Skin epidermis (tissue), 12 donors: ENCODE measurements around the gene GSDME.
"Not testable (repeated sequence)": the region's sequence is repeated elsewhere in the genome, so short reads cannot be mapped to it uniquely, and the experiment has no call there.

ENCODE experiments used
- H3K27ac ChIP-seq, 21 experiments: fragments of 200-600 bp; sonication (generic) in 11 of 21; one replicate each; pipeline ENCODE4 v1.5.0; 2020; ENCODE audit warnings: mild to moderate bottlenecking in 3 of 21, inconsistent platforms in 2 of 21, moderate library complexity in 2 of 21
- H3K4me3 ChIP-seq, 7 experiments: fragments of 200-600 bp; sonication (generic) in 2 of 7; one replicate each; pipeline ENCODE4 v1.5.0; 2020; ENCODE audit warnings: inconsistent platforms in 2 of 7, mild to moderate bottlenecking in 2 of 7, moderate library complexity in 1 of 7

Gene GSDME

GRCh38 chr7:24757353-24758275 lies at the start of gene GSDME:
GSDME (minus strand) TSS chr7:24757464; CDS start chr7:24749774, 7,690 bp downstream.
- peak within 1 kb of the TSS; percentile 45 to 75 (median 61) for H3K4me3 ChIP-seq
- peak within 1 kb of the TSS in 20 of 21 experiments; percentile 27 to 90 (median 72) for H3K27ac ChIP-seq

GRCh38 chr7:24802300-24802699 lies 45.0 kb upstream of the GSDME start:
- no peak overlapping the region for H3K27ac ChIP-seq
- no peak overlapping the region for H3K4me3 ChIP-seq

- Histone ChIP-seq H3K4me3 (no peak overlapping the region), H3K27ac (no peak overlapping the region)
These were observed 44.6 kb upstream of the GSDME start for GRCh38 chr7:24801883-24802282.

- no peak overlapping the region for H3K4me3 ChIP-seq
- H3K27ac ChIP-seq = no peak overlapping the region
These were observed 43.4 kb upstream of the GSDME start for GRCh38 chr7:24800667-24801066.

- H3K27ac ChIP-seq = no peak overlapping the region
These were observed 42.8 kb upstream of the GSDME start for GRCh38 chr7:24800073-24800472.

GRCh38 chr7:24799506-24799905 lies 42.2 kb upstream of the GSDME start:
- no peak overlapping the region for H3K27ac ChIP-seq
- H3K4me3 ChIP-seq = no peak overlapping the region

More at GRCh38 chr7:24800073-24800472, 42.8 kb upstream of the GSDME start:
- no peak overlapping the region for H3K4me3 ChIP-seq

- H3K27ac ChIP-seq = no peak overlapping the region
- H3K4me3 ChIP-seq = no peak overlapping the region
These were observed 41.0 kb upstream of the GSDME start for GRCh38 chr7:24798261-24798660.

GRCh38 chr7:24797270-24797669 lies 40.0 kb upstream of the GSDME start:
- Histone ChIP-seq H3K4me3 (no peak overlapping the region), H3K27ac (no peak overlapping the region)

- Histone ChIP-seq H3K4me3 (no peak overlapping the region), H3K27ac (no peak overlapping the region)
These were observed 38.1 kb upstream of the GSDME start for GRCh38 chr7:24795407-24795767.

GRCh38 chr7:24794751-24795406 lies 37.6 kb upstream of the GSDME start:
- H3K27ac ChIP-seq, H3K4me3 ChIP-seq: not testable (repeated sequence)

- H3K4me3 ChIP-seq = no peak overlapping the region
- H3K27ac ChIP-seq = no peak overlapping the region
These were observed 36.9 kb upstream of the GSDME start for GRCh38 chr7:24793982-24794648.

- Histone ChIP-seq H3K27ac (no peak overlapping the region), H3K4me3 (no peak overlapping the region)
These were observed 31.8 kb upstream of the GSDME start for GRCh38 chr7:24788961-24789576.

GRCh38 chr7:24788075-24788474 lies 30.8 kb upstream of the GSDME start:
- no peak overlapping the region for H3K4me3 ChIP-seq
- H3K27ac ChIP-seq = peak overlapping the region in 1 of 21 experiments; percentile 26

GRCh38 chr7:24786941-24787340 lies 29.7 kb upstream of the GSDME start:
- H3K4me3 ChIP-seq = no peak overlapping the region
- H3K27ac ChIP-seq = peak overlapping the region in 7 of 21 experiments; percentile 26 to 69 (median 40)

- Histone ChIP-seq H3K27ac (peak overlapping the region in 4 of 21 experiments; percentile 26 to 69 (median 47)), H3K4me3 (no peak overlapping the region)
These were observed 29.0 kb upstream of the GSDME start for GRCh38 chr7:24786306-24786705.

- no peak overlapping the region for H3K4me3 ChIP-seq
- no peak overlapping the region for H3K27ac ChIP-seq
These were observed 27.0 kb upstream of the GSDME start for GRCh38 chr7:24784277-24784676.

GRCh38 chr7:24783698-24784097 lies 26.4 kb upstream of the GSDME start:
- Histone ChIP-seq H3K4me3 (no peak overlapping the region), H3K27ac (no peak overlapping the region)

- no peak overlapping the region for H3K27ac ChIP-seq
- no peak overlapping the region for H3K4me3 ChIP-seq
These were observed 23.8 kb upstream of the GSDME start for GRCh38 chr7:24781106-24781505.

GRCh38 chr7:24779283-24779655 lies 22.0 kb upstream of the GSDME start:
- no peak overlapping the region for H3K4me3 ChIP-seq

More at GRCh38 chr7:24779283-24779655, 22.0 kb upstream of the GSDME start:
- H3K27ac ChIP-seq = peak overlapping the region in 7 of 21 experiments; percentile 36 to 63 (median 51)
